Superior temporal gyrus (tissue), 1 donor: ENCODE results near the gene CXCL8.
"Not testable (repeated sequence)": the region's sequence is repeated elsewhere in the genome, so short reads cannot be mapped to it uniquely, and the experiment has no call there.

Source experiments
- DNase-seq: peaks from one replicate; pipeline ENCODE4 v3.0.0-alpha.2; 2016; ENCODE audit errors: extremely low spot score

Gene CXCL8

GRCh38 chr4:73740353-73740778 lies at the start of gene CXCL8:
TSS of gene CXCL8 (plus strand) at chr4:73740569. CDS start at chr4:73740659, 90 bp downstream.
- DNase-seq, result peak; percentile 46

GRCh38 chr4:73691201-73691600 lies 49.2 kb upstream of the CXCL8 start:
- DNase-seq, result not testable (repeated sequence)

GRCh38 chr4:73691759-73692158 lies 48.6 kb upstream of the CXCL8 start:
- DNase-seq, result no peak

- no peak for DNase-seq
These were observed 48.1 kb upstream of the CXCL8 start for GRCh38 chr4:73692254-73692653.

GRCh38 chr4:73692701-73693100 lies 47.7 kb upstream of the CXCL8 start:
- DNase-seq, result no peak

- no peak for DNase-seq
These were observed 46.6 kb upstream of the CXCL8 start for GRCh38 chr4:73693811-73694210.

GRCh38 chr4:73698217-73698616 lies 42.2 kb upstream of the CXCL8 start:
- DNase-seq, result no peak

GRCh38 chr4:73701116-73701515 lies 39.3 kb upstream of the CXCL8 start:
- no peak for DNase-seq

GRCh38 chr4:73702796-73703287 lies 37.5 kb upstream of the CXCL8 start:
- no peak for DNase-seq

- DNase-seq, result no peak
These were observed 37.0 kb upstream of the CXCL8 start for GRCh38 chr4:73703320-73703719.

GRCh38 chr4:73704314-73705055 lies 35.9 kb upstream of the CXCL8 start:
- DNase-seq, result no peak

GRCh38 chr4:73705056-73705432 lies 35.3 kb upstream of the CXCL8 start:
- DNase-seq, result no peak

GRCh38 chr4:73705721-73706120 lies 34.6 kb upstream of the CXCL8 start:
- DNase-seq, result no peak

GRCh38 chr4:73706811-73707210 lies 33.6 kb upstream of the CXCL8 start:
- no peak for DNase-seq

- DNase-seq, result no peak
These were observed 33.0 kb upstream of the CXCL8 start for GRCh38 chr4:73707269-73707875.

- no peak for DNase-seq
These were observed 32.3 kb upstream of the CXCL8 start for GRCh38 chr4:73707918-73708577.

- DNase-seq, result no peak
These were observed 30.8 kb upstream of the CXCL8 start for GRCh38 chr4:73709451-73710033.

- DNase-seq, result no peak
These were observed 30.3 kb upstream of the CXCL8 start for GRCh38 chr4:73710094-73710493.

- no peak for DNase-seq
These were observed 28.4 kb upstream of the CXCL8 start for GRCh38 chr4:73711989-73712388.

- no peak for DNase-seq
These were observed 26.7 kb upstream of the CXCL8 start for GRCh38 chr4:73713650-73714049.

- DNase-seq, result no peak
These were observed 25.7 kb upstream of the CXCL8 start for GRCh38 chr4:73714647-73715046.

GRCh38 chr4:73715659-73716058 lies 24.7 kb upstream of the CXCL8 start:
- DNase-seq, result no peak
